Fibroblast of lung (primary cell): Measurements from ENCODE around the gene XPC.

Experiments
- CTCF ChIP-seq, 2 donors: IDR thresholded peaks in 1 of 2; conservative IDR thresholded peaks in 1 of 2; 1 replicate in 1 of 2; 2 replicates in 1 of 2; pipeline ENCODE4 v1.5.1; 2011 to 2012; ENCODE audit warnings: low read length in 2 of 2, control low read depth in 1 of 2, inconsistent platforms in 1 of 2, low read depth in 1 of 2, mild to moderate bottlenecking in 1 of 2
- EZH2 ChIP-seq: IDR thresholded peaks from 2 replicates; pipeline ENCODE4 v1.5.1; 2012; ENCODE audit warnings: low read length, control low read depth, mild to moderate bottlenecking; ENCODE audit errors: missing control alignments

- no peak for TF ChIP-seq CTCF (conservative IDR thresholded peaks at IDR 0.05 in 1 of 2, IDR thresholded peaks at IDR 0.05 in 1 of 2; ENCODE audit: low read depth in 1 of 2, low read length in 2 of 2)
- no peak for TF ChIP-seq EZH2
These were observed 35.7 kb downstream of the XPC start for GRCh38 chr3:14142567-14143270.
